HG02798 (cell line): ENCODE data around the gene SAP130.

Source experiments
- ATAC-seq: cut with Tn5 transposase; IDR thresholded peaks from one replicate; pipeline ENCODE4 v1.9.1; 2021; ENCODE audit warnings: mild to moderate bottlenecking; ENCODE audit not compliant: unreplicated experiment, poor library complexity

SAP130 gene

GRCh38 chr2:128027801-128028667 lies at the start of gene SAP130:
SAP130 (minus strand) TSS chr2:128028059; CDS start chr2:128026292, 1,767 bp downstream.
- peak; percentile 86 for ATAC-seq

DNA sequence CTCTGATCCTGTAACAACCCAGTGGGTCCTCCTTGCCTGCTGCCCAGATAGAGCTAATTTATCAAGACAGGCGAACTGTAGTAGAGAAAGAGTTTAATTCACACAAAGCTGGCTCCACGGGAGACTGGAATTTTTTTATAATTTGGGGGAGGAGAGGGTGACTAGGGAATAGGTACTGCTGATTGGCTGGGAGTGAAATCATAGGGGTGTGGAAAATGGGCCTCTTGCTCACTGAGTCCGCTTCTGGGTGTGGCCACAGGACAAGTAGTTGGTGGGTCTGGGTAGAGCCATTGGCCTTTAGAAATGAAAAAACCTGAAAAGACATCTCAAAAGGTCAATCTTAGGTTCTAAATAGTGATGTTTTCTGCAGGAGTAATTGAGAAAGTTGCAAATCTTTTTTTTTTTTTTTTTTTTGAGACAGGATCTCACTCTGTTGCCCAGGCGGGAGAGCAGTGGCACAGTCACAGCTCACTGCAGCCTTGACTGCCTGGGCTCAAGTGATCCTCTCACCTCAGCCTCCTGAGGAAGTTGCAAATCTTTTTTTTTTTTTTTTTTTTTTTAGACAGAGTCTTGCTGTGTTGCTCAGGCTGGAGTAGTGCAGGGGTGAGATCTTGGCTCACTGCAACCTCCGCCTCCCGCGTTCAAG lies 48.7 kb upstream of the SAP130 start:
- no peak for ATAC-seq

DNA sequence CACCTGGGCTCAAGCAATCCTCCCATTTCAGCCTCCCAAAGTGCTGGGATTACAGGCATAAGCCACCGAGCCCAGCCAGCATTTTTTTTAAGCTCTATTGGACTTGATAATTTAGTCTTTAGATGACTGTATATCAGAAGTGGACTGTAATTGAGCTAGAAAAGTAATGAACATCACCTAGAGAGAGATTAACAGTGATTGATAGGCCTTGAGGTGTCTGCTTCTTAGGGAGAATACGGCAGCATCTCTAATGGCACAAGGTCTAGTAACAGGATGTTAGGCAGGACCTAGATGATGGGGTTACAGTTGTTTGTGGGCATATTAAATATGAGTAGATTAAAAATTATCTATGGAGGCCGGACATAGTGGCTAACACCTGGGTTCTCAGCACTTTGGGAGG lies 45.4 kb upstream of the SAP130 start:
- no peak for ATAC-seq

DNA sequence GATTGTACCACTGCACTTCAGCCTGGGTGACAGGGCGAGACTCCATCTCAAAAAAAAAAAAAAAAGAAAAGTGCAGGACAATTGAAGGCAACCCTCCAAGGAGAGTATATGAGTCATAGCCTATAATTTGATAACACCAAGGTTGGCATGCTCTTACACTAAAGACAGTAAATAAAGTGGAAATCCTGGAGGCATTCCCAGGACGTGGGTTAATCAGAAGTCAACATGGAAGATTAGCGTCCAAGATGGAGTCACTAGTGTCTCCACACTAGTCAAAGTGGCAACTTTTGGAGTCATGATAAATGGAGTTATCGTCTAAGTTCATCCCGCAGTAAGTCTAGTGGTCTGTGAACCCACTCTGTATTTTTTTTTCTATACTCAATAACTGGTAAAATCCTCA lies 41.9 kb upstream of the SAP130 start:
- ATAC-seq = no peak

GRCh38 chr2:128064353-128064752 lies 36.5 kb upstream of the SAP130 start:
- ATAC-seq = no peak

DNA sequence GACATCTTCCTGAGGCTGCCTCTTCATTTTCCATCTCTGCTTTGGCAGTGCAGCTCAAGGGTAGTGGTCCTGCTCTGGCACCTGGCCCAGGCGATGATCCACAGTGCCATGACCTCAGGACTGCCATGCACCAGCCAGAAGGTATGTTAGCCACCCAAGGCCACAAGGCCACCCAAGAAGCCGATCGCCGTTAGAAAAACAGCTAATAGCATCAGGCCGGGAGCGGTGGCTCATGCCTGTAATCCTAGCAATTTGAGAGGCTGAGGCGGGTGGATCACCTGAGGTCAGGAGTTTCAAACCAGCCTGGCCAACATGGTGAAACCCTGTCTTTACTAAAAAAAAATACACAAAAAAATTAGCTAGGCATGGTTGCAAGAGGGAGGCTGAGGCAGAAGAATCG lies 34.7 kb upstream of the SAP130 start:
- ATAC-seq = no peak

DNA sequence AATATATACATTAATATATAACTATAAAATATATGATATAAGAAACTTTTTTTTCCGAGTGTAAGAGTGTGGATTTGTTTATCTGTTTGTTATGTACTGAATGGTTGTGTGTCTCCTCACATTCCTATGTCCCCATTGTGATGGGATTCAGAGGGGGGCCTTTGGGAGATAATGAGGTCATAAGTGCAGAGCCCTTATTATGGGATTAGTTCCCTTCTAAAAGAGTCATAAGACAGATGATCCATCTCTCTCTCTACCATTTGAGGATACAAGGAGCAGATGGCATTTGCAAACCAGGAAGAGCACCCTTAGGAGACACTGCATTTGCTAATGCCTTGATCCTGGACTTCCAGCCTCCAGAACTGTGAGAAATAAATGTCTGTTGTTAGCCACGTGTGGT lies 30.3 kb upstream of the SAP130 start:
- no peak for ATAC-seq

DNA sequence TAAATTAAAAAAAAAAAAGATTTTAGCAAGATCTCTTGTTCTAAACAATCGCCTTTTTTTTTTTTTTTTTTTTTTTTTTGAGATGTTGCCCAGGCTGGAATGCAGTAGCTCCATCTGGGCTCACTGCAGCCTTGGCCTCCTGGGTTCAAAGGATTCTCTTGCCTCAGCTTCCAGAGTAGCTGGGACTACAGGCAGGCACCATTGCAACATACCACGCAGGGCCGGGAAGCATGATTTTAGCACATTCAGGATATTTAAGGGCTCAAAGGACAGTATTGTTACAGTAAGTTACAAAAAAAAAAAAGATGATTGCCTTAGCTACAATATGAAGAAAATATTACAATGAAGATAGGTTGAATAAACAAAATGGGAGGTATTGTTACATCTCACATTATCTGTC lies 29.5 kb upstream of the SAP130 start:
- no peak for ATAC-seq

DNA sequence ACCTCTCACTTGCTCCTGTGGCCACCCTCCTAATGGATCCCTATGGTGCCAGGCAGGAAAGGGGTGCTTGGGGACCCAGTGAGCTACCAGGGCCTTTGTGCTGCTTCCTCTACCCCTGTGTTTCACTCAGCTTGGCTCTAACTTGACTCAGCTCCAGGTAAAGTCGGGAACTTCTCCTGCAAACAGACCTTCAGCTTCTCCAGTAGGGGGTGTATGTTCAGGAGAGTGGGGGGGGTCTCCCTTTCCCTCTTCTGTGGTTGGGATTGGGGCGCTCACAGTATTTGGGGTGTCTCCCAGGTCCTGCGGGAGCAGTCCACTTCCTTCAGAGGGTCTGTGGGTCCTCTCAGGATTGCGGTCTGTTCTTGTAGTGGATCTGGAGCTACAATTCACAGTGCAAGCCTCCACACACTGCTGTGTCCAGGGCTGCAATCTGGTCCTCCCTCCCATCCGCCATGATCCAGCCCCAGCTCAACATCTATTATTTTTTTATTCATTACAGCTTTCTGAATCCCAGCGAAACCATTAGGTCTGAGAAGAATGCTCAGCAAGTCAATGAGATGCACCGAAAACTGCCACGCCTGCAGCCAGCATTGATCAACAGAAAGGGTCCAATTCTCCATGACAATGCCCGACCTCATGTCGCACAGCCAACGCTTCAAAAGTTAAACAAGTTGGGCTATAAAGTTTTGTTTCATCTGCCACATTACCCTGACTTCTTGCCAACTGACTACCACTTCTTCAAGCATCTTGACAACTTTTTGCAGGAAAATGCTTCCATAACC lies 26.4 kb upstream of the SAP130 start:
- ATAC-seq = no peak

- no peak for ATAC-seq
These were observed 25.5 kb upstream of the SAP130 start for GRCh38 chr2:128053331-128053730.

DNA sequence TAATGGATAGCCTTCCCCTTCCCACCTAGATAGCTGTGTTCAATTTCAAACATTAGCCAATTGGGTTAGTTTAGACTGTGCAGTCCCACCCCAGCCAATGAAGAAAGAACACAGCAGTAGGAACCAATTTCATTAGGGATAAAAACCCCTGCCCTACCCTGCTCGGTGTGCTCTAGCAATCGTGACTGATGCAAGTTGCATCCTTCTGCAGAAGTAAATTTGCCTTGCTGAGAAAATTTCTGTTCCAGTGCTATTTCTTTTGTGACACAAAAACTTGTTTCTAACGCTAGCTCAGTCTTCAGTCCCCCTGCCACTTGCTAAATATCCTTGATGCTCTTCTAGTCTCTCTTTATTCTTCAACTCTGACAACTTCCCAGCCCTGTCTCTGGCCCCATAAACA lies 15.2 kb upstream of the SAP130 start:
- no peak for ATAC-seq

DNA sequence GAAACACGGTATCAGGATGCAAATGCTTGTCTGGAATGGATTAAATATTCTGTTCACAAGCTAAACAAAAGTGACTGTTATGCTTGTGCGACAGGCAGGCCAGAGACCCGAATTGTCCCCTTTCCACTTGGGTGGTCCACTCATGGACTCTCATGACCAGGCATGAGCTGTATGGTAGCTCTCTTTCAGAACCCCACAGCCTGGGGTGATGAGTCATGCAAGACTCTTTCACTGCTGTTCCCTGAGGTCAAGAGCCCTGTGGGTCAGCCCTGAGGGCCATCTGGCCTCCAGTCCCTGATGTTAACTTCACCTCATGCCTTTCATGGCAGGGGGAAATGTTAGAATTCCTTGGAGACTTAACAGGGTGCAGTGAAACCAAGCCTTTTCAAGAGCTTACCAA lies 13.7 kb upstream of the SAP130 start:
- ATAC-seq = no peak

GRCh38 chr2:128040166-128040771 lies 12.4 kb upstream of the SAP130 start:
- no peak for ATAC-seq

DNA sequence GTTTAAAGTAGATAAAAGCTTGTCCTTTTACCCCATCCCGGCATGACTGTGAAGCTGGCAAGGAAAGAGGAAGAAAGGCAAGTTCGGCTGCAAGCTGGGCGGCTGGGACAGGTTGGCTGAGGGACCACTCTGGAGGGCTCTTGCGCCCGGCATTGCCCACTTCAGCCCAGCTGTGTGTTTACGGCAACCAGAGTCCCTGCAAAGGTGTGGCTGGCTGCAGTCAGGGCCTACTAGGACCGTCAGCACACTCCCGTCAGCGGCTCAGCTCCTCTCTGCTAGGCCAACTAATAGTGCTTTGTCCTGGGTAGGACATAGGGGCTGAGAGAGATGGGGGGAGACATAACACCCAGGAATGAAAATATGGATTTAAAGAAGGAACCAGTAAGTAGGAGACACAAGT lies 11.7 kb upstream of the SAP130 start:
- ATAC-seq = no peak

DNA sequence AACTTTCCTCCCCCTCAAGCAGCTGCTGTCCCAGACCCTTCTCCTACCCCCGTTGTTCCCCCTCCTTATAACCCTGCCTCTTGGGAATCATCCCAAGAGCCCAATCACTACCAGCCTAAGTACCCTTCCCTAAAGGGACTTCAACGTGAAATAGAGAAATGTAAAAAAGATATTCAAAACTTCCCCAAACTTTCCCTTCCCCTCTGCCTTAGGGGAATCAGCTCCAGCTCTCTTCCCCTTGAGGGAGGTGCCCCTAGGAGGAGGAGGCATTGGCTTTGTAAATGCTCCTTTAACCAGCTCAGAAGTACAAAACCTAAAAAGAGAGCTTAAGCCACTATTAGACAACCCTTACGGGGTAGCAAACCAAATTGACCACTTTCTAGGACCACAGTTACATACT lies 10.6 kb upstream of the SAP130 start:
- ATAC-seq = no peak

- ATAC-seq = no peak
These were observed 9.8 kb upstream of the SAP130 start for GRCh38 chr2:128037649-128038048.

- no peak for ATAC-seq
These were observed 9.1 kb upstream of the SAP130 start for GRCh38 chr2:128036748-128037607.

- no peak for ATAC-seq
These were observed 4.2 kb upstream of the SAP130 start for GRCh38 chr2:128032092-128032491.

DNA sequence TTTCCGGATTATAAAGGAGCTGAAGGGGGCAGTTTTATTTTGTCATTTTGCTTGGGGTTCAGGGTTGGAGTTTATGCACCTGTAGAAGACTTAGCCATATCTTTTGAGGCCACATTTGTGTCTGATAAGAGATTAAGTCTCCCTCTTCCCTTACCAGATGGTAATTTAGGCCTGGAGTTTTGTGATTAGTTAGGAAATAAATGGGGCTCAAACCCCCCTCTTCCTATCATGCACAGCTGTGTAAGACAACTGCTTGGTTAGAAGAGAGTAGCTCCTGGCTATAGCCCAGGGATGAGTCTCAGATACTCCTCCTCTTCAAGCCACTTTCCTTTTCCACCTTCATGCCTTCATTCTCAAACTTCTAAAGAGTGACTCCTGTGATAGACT lies 802 bp upstream of the SAP130 start:
- no peak for ATAC-seq

DNA sequence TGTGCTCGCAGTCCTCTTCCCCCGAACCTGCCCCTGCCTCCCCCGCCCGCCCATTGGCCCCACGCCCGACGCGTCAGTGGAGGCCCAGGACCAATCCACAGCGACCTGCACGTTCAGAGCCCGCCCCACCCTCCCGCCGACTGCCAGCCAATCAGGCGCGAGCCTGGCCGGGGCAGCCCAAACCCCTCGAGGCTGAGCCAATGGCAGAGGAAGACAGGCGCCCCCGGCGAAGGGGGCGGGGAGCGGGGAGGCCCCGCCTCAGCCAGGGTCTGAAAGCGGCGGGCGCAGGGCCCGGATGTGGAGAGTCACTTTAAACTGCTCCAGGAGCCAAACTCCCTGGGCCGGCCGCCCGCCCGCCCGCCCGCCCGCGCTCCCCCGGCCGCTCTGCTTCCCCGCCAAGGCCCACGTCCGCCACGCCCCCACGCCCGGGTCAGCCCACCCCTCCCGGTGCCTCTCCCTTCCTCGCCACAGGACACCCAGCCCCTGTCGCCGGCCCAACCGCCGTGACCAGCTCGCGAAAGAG lies 520 bp downstream of the SAP130 start:
- peak; percentile 83 for ATAC-seq
